WTC11 (cell line): ENCODE results near the gene ESAM. TPM values are rescaled to one million over a fixed set of nuclear protein-coding genes. Genes with fewer than 3 reads are reported as not detected.

ENCODE experiments used
- ATAC-seq: fragments of 200-7000 bp; cut with Tn5 transposase; 2 replicates; pipeline ENCODE4 v1.10.0; 2021; ENCODE audit warnings: mild to moderate bottlenecking, moderate library complexity
- CTCF ChIA-PET: fragments of 300-600 bp; sonication (Branson Sonifier 250); formaldehyde crosslinking; loops from one replicate; lab custom pipeline; 2021; ENCODE audit warnings: antibody characterized with exemption; lab: Charles Lee
- POLR2A ChIA-PET: fragments of 350-600 bp; sonication (Branson Sonifier 250); formaldehyde crosslinking; loops from one replicate; lab custom pipeline; 2021; ENCODE audit warnings: antibody characterized with exemption; lab: Charles Lee
- DNase-seq: peaks from one replicate; pipeline ENCODE4 v3.0.0; 2021; ENCODE audit warnings: low spot score
- H3K27ac Mint-ChIP-seq: 2 replicates; pipeline ENCODE4 v1.8.0; 2021; ENCODE audit warnings: mixed read lengths
- H3K27me3 Mint-ChIP-seq: 2 replicates; pipeline ENCODE4 v1.8.0; 2021; ENCODE audit warnings: low read depth, mild to moderate bottlenecking, moderate library complexity, mixed read lengths
- H3K36me3 Mint-ChIP-seq: 2 replicates; pipeline ENCODE4 v1.8.0; 2021; ENCODE audit warnings: mixed read lengths
- H3K4me1 Mint-ChIP-seq: 2 replicates; pipeline ENCODE4 v1.8.0; 2022; ENCODE audit warnings: mixed read lengths
- H3K4me3 Mint-ChIP-seq: 2 replicates; pipeline ENCODE4 v1.8.0; 2021; ENCODE audit warnings: mild to moderate bottlenecking, moderate library complexity, mixed read lengths
- H3K9me3 Mint-ChIP-seq: 2 replicates; pipeline ENCODE4 v1.8.0; 2021; ENCODE audit warnings: mixed read lengths
- ATF2 ChIP-seq: sonication (generic); formaldehyde crosslinking; IDR thresholded peaks from 2 replicates; pipeline ENCODE4 v1.8.1; 2022; ENCODE audit warnings: low read depth, missing genetic modification reagents, borderline replicate concordance
- CTCF ChIP-seq: fragments of 200-600 bp; IDR thresholded peaks from 2 replicates; pipeline ENCODE4 v1.8.0; 2022; ENCODE audit warnings: antibody characterized with exemption
- ESRRA ChIP-seq: sonication (generic); formaldehyde crosslinking; IDR thresholded peaks from 2 replicates; pipeline ENCODE4 v1.8.1; 2022; ENCODE audit warnings: mild to moderate bottlenecking, missing genetic modification reagents, borderline replicate concordance
- ETV6 ChIP-seq: sonication (generic); formaldehyde crosslinking; IDR thresholded peaks from 2 replicates; pipeline ENCODE4 v1.8.1; 2022; ENCODE audit warnings: mild to moderate bottlenecking, missing genetic modification reagents
- FOXP1 ChIP-seq: sonication (generic); formaldehyde crosslinking; IDR thresholded peaks from 2 replicates; pipeline ENCODE4 v1.8.0; 2022; ENCODE audit warnings: missing genetic modification reagents, mild to moderate bottlenecking, moderate library complexity, borderline replicate concordance
- JUN ChIP-seq: sonication (generic); formaldehyde crosslinking; IDR thresholded peaks from 2 replicates; pipeline ENCODE4 v1.8.0; 2023; ENCODE audit warnings: mild to moderate bottlenecking, missing genetic modification reagents
- NR2C2 ChIP-seq: sonication (generic); formaldehyde crosslinking; IDR thresholded peaks from 2 replicates; pipeline ENCODE4 v1.8.0; 2022; ENCODE audit warnings: mild to moderate bottlenecking, missing genetic modification reagents
- PREB ChIP-seq: sonication (generic); formaldehyde crosslinking; IDR thresholded peaks from 2 replicates; pipeline ENCODE4 v1.8.1; 2022; ENCODE audit warnings: mild to moderate bottlenecking, missing genetic modification reagents, moderate library complexity, borderline replicate concordance
- RELA ChIP-seq: sonication (generic); formaldehyde crosslinking; IDR thresholded peaks from 2 replicates; pipeline ENCODE4 v1.8.1; 2022; ENCODE audit warnings: missing genetic modification reagents, mild to moderate bottlenecking, borderline replicate concordance
- SOX15 ChIP-seq: fragments of 250-450 bp; sonication (Bioruptor Pico); IDR thresholded peaks from 2 replicates; pipeline ENCODE4 v1.9.0; 2021; ENCODE audit warnings: mild to moderate bottlenecking
- SP1 ChIP-seq: sonication (generic); formaldehyde crosslinking; conservative IDR thresholded peaks from 2 replicates; pipeline ENCODE4 v1.8.1; 2022; ENCODE audit warnings: missing genetic modification reagents
- TCF7 ChIP-seq: sonication (generic); formaldehyde crosslinking; IDR thresholded peaks from 2 replicates; pipeline ENCODE4 v1.8.0; 2022; ENCODE audit warnings: mild to moderate bottlenecking, low read depth, missing genetic modification reagents, moderate library complexity
- TEAD4 ChIP-seq: sonication (generic); formaldehyde crosslinking; IDR thresholded peaks from 2 replicates; pipeline ENCODE4 v1.8.0; 2022; ENCODE audit warnings: mild to moderate bottlenecking, missing genetic modification reagents
- USF1 ChIP-seq: sonication (generic); formaldehyde crosslinking; IDR thresholded peaks from 2 replicates; pipeline ENCODE4 v1.8.0; 2022; ENCODE audit warnings: mild to moderate bottlenecking, missing genetic modification reagents
- ZBTB43 ChIP-seq: sonication (generic); formaldehyde crosslinking; IDR thresholded peaks from 2 replicates; pipeline ENCODE4 v1.8.1; 2023; ENCODE audit warnings: mild to moderate bottlenecking, missing genetic modification reagents
- ZNF219 ChIP-seq: sonication (generic); formaldehyde crosslinking; IDR thresholded peaks from 2 replicates; pipeline ENCODE4 v1.8.0; 2023; ENCODE audit warnings: missing genetic modification reagents, mild to moderate bottlenecking, borderline replicate concordance
- ZNF263 ChIP-seq: sonication (generic); formaldehyde crosslinking; IDR thresholded peaks from 2 replicates; pipeline ENCODE4 v1.8.1; 2022; ENCODE audit warnings: low read depth, mild to moderate bottlenecking, moderate library complexity, missing genetic modification reagents
- ZNF423 ChIP-seq: fragments of 250-450 bp; sonication (Bioruptor Pico); IDR thresholded peaks from 2 replicates; pipeline ENCODE4 v2.1.2; 2022; ENCODE audit warnings: mild to moderate bottlenecking, moderate library complexity
- total RNA-seq: library from RNA; stranded (reverse); gene quantifications from 3 replicates; pipeline ENCODE4 v1.2.3, GENCODE V29; 2021
- TF ChIP-seq, protein P1 (sequence below): sonication (generic); formaldehyde crosslinking; IDR thresholded peaks from 2 replicates; pipeline ENCODE4 v1.8.0; 2023; ENCODE audit warnings: mild to moderate bottlenecking, missing genetic modification reagents
- TF ChIP-seq, protein P2 (sequence below): sonication (generic); formaldehyde crosslinking; IDR thresholded peaks from 2 replicates; pipeline ENCODE4 v1.8.0; 2022; ENCODE audit warnings: missing genetic modification reagents

Gene ESAM
- total RNA-seq, 1 experiment from 2014 or later = 0.48 TPM

DNA sequence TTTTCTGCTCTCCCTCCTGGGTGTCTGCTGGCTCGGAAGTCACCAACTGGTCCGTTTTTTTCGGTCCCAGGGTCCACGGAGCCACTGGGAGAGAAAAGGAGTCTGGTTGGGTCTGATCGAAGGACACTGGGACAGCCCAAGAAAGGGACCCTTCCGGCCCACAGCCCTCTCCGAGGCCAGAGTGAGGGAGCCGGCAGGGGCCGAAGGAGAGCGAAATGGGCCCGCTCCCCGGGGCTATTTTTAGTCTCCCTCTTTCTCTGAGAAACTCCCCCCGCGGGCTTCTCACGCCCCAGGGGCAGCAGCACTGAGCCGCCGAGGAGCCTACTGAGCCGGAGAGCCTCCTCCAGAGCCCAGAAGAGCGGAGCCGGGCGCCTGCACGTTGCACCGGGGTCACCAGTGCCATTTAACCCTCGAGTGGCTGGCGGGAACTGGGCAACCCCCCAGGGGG, 1.9 kb downstream of the ESAM start (continued):
- TF ChIP-seq CTCF = no peak

GRCh38 chr11:124759266-124760204, 2.6 kb downstream of the ESAM start:
- ChIA-PET POLR2A (interaction anchor here (1.9 kb wide), 1 partner anchor 41 kb away, joined by 6 read pairs; the partner anchor contains the start of gene MSANTD2), CTCF (interaction anchor here (0.7 to 5.6 kb wide), 17 partner anchors 12 to 127 kb away, joined by 3 to 70 read pairs (median 10); partner anchors contain the start of genes NRGN, ROBO3, SIAE and SPA17)
- ATAC-seq (peak; percentile 3), DNase-seq (peak; percentile 40)
- H3K36me3 Mint-ChIP-seq = no peaks in the 10 kb centered on the region
- peaks cover 58% of the 10 kb centered on the region for H3K4me1 Mint-ChIP-seq
- peaks cover 86% of the 10 kb centered on the region for H3K27me3 Mint-ChIP-seq
- no peaks in the 10 kb centered on the region for H3K9me3 Mint-ChIP-seq
- peak overlapping the region; percentile 84 for H3K4me3 Mint-ChIP-seq
- no peak overlapping the region for H3K27ac Mint-ChIP-seq
- TF ChIP-seq PREB (CRISPR knock-in tag) (peak; percentile 79; the same call in 1 of the 2 replicates), RELA (CRISPR knock-in tag) (peak; percentile 80; the same call in 1 of the 2 replicates), ZNF423 (no peak), ZNF263 (CRISPR knock-in tag) (no peak), SP1 (0 out of 2 replicates have a peak, but pooled peaks have one; percentile 33), ATF2 (CRISPR knock-in tag) (peak; percentile 81), JUN (CRISPR knock-in tag) (no peak), FOXP1 (peak; percentile 86; the same call in 1 of the 2 replicates), NR2C2 (CRISPR knock-in tag) (peak; percentile 78), ZBTB43 (CRISPR knock-in tag) (0 out of 2 replicates have a peak, but pooled peaks have one; percentile 27), ESRRA (peak; percentile 82; the same call in 1 of the 2 replicates), TCF7 (CRISPR knock-in tag) (peak; percentile 84; the same call in 1 of the 2 replicates), TEAD4 (CRISPR knock-in tag) (peak; percentile 67; the same call in 1 of the 2 replicates), ETV6 (CRISPR knock-in tag) (peak; percentile 63; the same call in 1 of the 2 replicates), SOX15 (CRISPR knock-in tag) (no peak), ZNF219 (CRISPR knock-in tag) (0 out of 2 replicates have a peak, but pooled peaks have one; percentile 72), USF1 (peak; percentile 56)
- TF ChIP-seq, protein P1, sequence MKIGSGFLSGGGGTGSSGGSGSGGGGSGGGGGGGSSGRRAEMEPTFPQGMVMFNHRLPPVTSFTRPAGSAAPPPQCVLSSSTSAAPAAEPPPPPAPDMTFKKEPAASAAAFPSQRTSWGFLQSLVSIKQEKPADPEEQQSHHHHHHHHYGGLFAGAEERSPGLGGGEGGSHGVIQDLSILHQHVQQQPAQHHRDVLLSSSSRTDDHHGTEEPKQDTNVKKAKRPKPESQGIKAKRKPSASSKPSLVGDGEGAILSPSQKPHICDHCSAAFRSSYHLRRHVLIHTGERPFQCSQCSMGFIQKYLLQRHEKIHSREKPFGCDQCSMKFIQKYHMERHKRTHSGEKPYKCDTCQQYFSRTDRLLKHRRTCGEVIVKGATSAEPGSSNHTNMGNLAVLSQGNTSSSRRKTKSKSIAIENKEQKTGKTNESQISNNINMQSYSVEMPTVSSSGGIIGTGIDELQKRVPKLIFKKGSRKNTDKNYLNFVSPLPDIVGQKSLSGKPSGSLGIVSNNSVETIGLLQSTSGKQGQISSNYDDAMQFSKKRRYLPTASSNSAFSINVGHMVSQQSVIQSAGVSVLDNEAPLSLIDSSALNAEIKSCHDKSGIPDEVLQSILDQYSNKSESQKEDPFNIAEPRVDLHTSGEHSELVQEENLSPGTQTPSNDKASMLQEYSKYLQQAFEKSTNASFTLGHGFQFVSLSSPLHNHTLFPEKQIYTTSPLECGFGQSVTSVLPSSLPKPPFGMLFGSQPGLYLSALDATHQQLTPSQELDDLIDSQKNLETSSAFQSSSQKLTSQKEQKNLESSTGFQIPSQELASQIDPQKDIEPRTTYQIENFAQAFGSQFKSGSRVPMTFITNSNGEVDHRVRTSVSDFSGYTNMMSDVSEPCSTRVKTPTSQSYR = peak; percentile 87; the same call in 1 of the 2 replicates
- TF ChIP-seq, protein P2, sequence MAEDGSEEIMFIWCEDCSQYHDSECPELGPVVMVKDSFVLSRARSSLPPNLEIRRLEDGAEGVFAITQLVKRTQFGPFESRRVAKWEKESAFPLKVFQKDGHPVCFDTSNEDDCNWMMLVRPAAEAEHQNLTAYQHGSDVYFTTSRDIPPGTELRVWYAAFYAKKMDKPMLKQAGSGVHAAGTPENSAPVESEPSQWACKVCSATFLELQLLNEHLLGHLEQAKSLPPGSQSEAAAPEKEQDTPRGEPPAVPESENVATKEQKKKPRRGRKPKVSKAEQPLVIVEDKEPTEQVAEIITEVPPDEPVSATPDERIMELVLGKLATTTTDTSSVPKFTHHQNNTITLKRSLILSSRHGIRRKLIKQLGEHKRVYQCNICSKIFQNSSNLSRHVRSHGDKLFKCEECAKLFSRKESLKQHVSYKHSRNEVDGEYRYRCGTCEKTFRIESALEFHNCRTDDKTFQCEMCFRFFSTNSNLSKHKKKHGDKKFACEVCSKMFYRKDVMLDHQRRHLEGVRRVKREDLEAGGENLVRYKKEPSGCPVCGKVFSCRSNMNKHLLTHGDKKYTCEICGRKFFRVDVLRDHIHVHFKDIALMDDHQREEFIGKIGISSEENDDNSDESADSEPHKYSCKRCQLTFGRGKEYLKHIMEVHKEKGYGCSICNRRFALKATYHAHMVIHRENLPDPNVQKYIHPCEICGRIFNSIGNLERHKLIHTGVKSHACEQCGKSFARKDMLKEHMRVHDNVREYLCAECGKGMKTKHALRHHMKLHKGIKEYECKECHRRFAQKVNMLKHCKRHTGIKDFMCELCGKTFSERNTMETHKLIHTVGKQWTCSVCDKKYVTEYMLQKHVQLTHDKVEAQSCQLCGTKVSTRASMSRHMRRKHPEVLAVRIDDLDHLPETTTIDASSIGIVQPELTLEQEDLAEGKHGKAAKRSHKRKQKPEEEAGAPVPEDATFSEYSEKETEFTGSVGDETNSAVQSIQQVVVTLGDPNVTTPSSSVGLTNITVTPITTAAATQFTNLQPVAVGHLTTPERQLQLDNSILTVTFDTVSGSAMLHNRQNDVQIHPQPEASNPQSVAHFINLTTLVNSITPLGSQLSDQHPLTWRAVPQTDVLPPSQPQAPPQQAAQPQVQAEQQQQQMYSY (CRISPR knock-in tag) = 0 out of 2 replicates have a peak, but pooled peaks have one; percentile 37
